ENCODE data around the gene EMC8.

GRCh38 chr16:85832570-85833218 lies 33.4 kb upstream of the EMC8 start:
- no peak for TF ChIP-seq CTCF (conservative IDR thresholded peaks at IDR 0.05; ENCODE audit: low read depth in 2 of 2)
- TF ChIP-seq EZH2 (IDR thresholded peaks at IDR 0.05; ENCODE audit: low read depth, unreplicated experiment), result no peak
- no peak for TF ChIP-seq ETS1 (IDR thresholded peaks at IDR 0.05)
- no peak for TF ChIP-seq CREB1 (CRISPR knock-in tag; IDR thresholded peaks at IDR 0.05; ENCODE audit: low read depth)

Data from GM23338 (cell line).